Astrocyte (in vitro differentiated cells and primary cell): ENCODE measurements around the gene ATN1. TPM values are rescaled to one million over a fixed set of nuclear protein-coding genes. Genes with fewer than 3 reads are reported as not detected.
A peak's percentile ranks its signal among the peaks of the same experiment; 100 is the strongest.

Experiments
- DNase-seq: peaks from one replicate; pipeline ENCODE4 v3.0.0-alpha.2; 2010; ENCODE audit warnings: low read depth
- FAIRE-seq: peaks from 2 replicates; lab custom pipeline; 2011; peaks lifted over from hg19 to GRCh38; lab: Jason Lieb, UNC
- H2AFZ ChIP-seq: 2 replicates; pipeline ENCODE4 v1.6.0; 2012; ENCODE audit warnings: low read depth, low read length, inconsistent platforms
- H3K27ac ChIP-seq: 2 replicates; pipeline ENCODE4 v1.5.1; 2011; ENCODE audit warnings: low read depth, low read length, inconsistent platforms
- H3K27me3 ChIP-seq: 2 replicates; pipeline ENCODE4 v1.6.0; 2011; ENCODE audit warnings: low read length, inconsistent platforms; ENCODE audit not compliant: insufficient read depth
- H3K36me3 ChIP-seq: 2 replicates; pipeline ENCODE4 v1.5.1; 2011; ENCODE audit warnings: low read length, inconsistent platforms; ENCODE audit not compliant: insufficient read depth
- H3K4me1 ChIP-seq: 2 replicates; pipeline ENCODE4 v1.5.1; 2011; ENCODE audit warnings: low read length, inconsistent platforms; ENCODE audit not compliant: insufficient read depth
- H3K4me2 ChIP-seq: 2 replicates; pipeline ENCODE4 v1.6.0; 2012; ENCODE audit warnings: low read length, inconsistent platforms
- H3K4me3 ChIP-seq: 2 replicates; pipeline ENCODE4 v1.5.1; 2011; ENCODE audit warnings: low read depth, mild to moderate bottlenecking, low read length, inconsistent platforms; ENCODE audit not compliant: insufficient read depth
- H3K79me2 ChIP-seq: 2 replicates; pipeline ENCODE4 v1.6.0; 2012; ENCODE audit warnings: mild to moderate bottlenecking, low read length, inconsistent platforms; ENCODE audit not compliant: insufficient read depth
- H3K9ac ChIP-seq: 2 replicates; pipeline ENCODE4 v1.6.0; 2012; ENCODE audit warnings: mild to moderate bottlenecking, low read length, inconsistent platforms
- H3K9me3 ChIP-seq: 2 replicates; pipeline ENCODE4 v1.5.1; 2012; ENCODE audit warnings: low read depth, mild to moderate bottlenecking, low read length, inconsistent platforms; ENCODE audit not compliant: insufficient read depth
- H4K20me1 ChIP-seq: 2 replicates; pipeline ENCODE4 v1.6.0; 2012; ENCODE audit warnings: low read length, inconsistent platforms; ENCODE audit not compliant: insufficient read depth
- H3K27ac Mint-ChIP-seq: one replicate; pipeline ENCODE4 v1.8.0; 2021; ENCODE audit warnings: mild to moderate bottlenecking, mixed read lengths; ENCODE audit not compliant: unreplicated experiment
- H3K27me3 Mint-ChIP-seq: one replicate; pipeline ENCODE4 v1.8.0; 2021; ENCODE audit warnings: low read depth, mixed read lengths; ENCODE audit not compliant: unreplicated experiment
- H3K36me3 Mint-ChIP-seq: one replicate; pipeline ENCODE4 v1.8.0; 2021; ENCODE audit warnings: low read depth, mixed read lengths; ENCODE audit not compliant: unreplicated experiment
- H3K4me1 Mint-ChIP-seq: one replicate; pipeline ENCODE4 v1.8.0; 2021; ENCODE audit warnings: low read depth, mixed read lengths; ENCODE audit not compliant: unreplicated experiment
- H3K4me3 Mint-ChIP-seq: one replicate; pipeline ENCODE4 v1.8.0; 2021; ENCODE audit warnings: mild to moderate bottlenecking, moderate library complexity, mixed read lengths; ENCODE audit not compliant: unreplicated experiment
- H3K9me3 Mint-ChIP-seq: one replicate; pipeline ENCODE4 v1.8.0; 2021; ENCODE audit warnings: mild to moderate bottlenecking, mixed read lengths; ENCODE audit not compliant: unreplicated experiment
- EZH2 ChIP-seq: IDR thresholded peaks from 2 replicates; pipeline ENCODE4 v1.6.1; 2012; ENCODE audit warnings: mild to moderate bottlenecking, low read length, inconsistent platforms; ENCODE audit not compliant: insufficient read depth
- total RNA-seq: library from RNA; stranded (reverse); gene quantifications from 2 replicates; pipeline ENCODE4 v1.2.1, GENCODE V29; 2021
- TF ChIP-seq, protein P1 (sequence below): IDR thresholded peaks from 2 replicates; pipeline ENCODE4 v1.5.1; 2011; ENCODE audit warnings: low read depth, mild to moderate bottlenecking, inconsistent platforms, low read length, moderate library complexity; ENCODE audit not compliant: insufficient read depth

The ATN1 gene
- total RNA-seq, 1 donor from 2014 or later, result 97.8 TPM

DNA sequence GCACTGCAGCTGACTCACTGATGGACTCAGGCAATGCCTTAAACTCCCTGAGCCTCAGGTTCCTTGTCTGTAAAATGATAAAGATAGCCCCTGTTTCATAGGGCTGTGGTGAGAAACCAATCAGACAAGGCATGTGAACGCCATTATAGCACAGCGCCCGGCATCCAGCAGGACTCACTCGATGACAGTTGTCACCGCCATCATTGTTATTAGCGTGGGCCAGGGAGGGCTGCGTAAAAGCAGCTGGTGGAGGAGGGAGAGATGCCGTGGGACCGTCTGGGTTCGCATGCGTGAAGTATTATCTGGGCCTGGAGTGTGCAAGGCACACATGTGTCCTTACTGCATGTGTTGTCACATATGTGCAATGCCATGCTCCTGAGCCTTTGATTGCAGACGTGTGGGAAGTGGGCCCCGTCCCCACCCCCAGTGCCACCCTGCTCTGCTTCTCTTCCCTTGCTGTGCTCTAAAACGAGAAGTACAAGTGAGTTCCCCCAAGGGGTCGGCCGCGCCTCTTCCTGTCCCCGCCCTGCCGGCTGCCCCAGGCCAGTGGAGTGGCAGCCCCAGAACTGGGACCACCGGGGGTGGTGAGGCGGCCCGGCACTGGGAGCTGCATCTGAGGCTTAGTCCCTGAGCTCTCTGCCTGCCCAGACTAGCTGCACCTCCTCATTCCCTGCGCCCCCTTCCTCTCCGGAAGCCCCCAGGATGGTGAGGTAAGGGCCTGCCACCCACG, 23.2 kb downstream of the ATN1 start, which contains the start of gene PTPN6:
Gene PTPN6 (plus strand): TSS at position 546 of the 730 bp plus-strand sequence. CDS start 157 bp downstream, at position 703.
- Histone ChIP-seq H3K4me1 (peaks cover 19% of the 10 kb centered on the region), H3K4me3 (no peak within 1 kb of the TSS), H3K9me3 (no peaks in the 10 kb centered on the region), H3K4me2 (no peak within 1 kb of the TSS), H3K27me3 (no peaks in the 10 kb centered on the region), H2AFZ (peak within 1 kb of the TSS; percentile 56), H3K9ac (no peak within 1 kb of the TSS), H3K79me2 (no peaks in the 10 kb centered on the region), H4K20me1 (peaks cover 7% of the 10 kb centered on the region), H3K27ac (no peak within 1 kb of the TSS), H3K36me3 (no peaks in the 10 kb centered on the region)
- Mint-ChIP-seq H3K27me3 (no peaks in the 10 kb centered on the region), H3K27ac (peak within 1 kb of the TSS; percentile 26), H3K4me1 (peaks cover 22% of the 10 kb centered on the region), H3K36me3 (no peaks in the 10 kb centered on the region), H3K4me3 (no peak within 1 kb of the TSS), H3K9me3 (no peaks in the 10 kb centered on the region)
- DNase-seq (no peak), FAIRE-seq (no peak)
- TF ChIP-seq, protein P1, sequence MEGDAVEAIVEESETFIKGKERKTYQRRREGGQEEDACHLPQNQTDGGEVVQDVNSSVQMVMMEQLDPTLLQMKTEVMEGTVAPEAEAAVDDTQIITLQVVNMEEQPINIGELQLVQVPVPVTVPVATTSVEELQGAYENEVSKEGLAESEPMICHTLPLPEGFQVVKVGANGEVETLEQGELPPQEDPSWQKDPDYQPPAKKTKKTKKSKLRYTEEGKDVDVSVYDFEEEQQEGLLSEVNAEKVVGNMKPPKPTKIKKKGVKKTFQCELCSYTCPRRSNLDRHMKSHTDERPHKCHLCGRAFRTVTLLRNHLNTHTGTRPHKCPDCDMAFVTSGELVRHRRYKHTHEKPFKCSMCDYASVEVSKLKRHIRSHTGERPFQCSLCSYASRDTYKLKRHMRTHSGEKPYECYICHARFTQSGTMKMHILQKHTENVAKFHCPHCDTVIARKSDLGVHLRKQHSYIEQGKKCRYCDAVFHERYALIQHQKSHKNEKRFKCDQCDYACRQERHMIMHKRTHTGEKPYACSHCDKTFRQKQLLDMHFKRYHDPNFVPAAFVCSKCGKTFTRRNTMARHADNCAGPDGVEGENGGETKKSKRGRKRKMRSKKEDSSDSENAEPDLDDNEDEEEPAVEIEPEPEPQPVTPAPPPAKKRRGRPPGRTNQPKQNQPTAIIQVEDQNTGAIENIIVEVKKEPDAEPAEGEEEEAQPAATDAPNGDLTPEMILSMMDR, result no peak
- no peak for TF ChIP-seq EZH2

DNA sequence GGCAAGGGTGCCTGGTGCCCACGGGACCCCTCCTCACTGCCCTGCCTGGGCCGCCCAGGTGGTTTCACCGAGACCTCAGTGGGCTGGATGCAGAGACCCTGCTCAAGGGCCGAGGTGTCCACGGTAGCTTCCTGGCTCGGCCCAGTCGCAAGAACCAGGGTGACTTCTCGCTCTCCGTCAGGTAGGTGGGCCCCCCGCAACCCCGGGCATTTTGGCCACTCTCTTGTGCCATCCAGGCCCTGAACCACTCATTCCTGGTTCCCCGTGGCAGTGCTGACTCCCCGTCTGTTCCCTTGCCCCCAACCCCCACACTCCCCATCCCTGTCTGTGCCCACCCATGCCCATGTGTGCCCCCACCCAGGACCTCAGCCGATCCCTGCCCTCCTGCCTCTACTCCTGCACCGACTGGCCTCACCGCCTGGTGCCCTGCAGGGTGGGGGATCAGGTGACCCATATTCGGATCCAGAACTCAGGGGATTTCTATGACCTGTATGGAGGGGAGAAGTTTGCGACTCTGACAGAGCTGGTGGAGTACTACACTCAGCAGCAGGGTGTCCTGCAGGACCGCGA, 23.9 kb downstream of the ATN1 start:
- Histone ChIP-seq H3K4me2 (no peak overlapping the region), H3K4me1 (peaks cover 19% of the 10 kb centered on the region), H3K4me3 (no peak overlapping the region), H3K27me3 (no peaks in the 10 kb centered on the region), H2AFZ (no peak overlapping the region), H3K9me3 (no peaks in the 10 kb centered on the region), H3K9ac (no peak overlapping the region), H4K20me1 (peaks cover 6% of the 10 kb centered on the region), H3K36me3 (no peaks in the 10 kb centered on the region), H3K27ac (no peak overlapping the region), H3K79me2 (no peaks in the 10 kb centered on the region)
- DNase-seq, result no peak
- no peak for FAIRE-seq
- H3K36me3 Mint-ChIP-seq, result no peaks in the 10 kb centered on the region
- H3K9me3 Mint-ChIP-seq, result no peaks in the 10 kb centered on the region
- no peak for TF ChIP-seq EZH2
- TF ChIP-seq, protein P1, result no peak
- H3K4me3 Mint-ChIP-seq, result no peak overlapping the region
- H3K27me3 Mint-ChIP-seq, result no peaks in the 10 kb centered on the region
- peaks cover 19% of the 10 kb centered on the region for H3K4me1 Mint-ChIP-seq
- no peak overlapping the region for H3K27ac Mint-ChIP-seq
